GM12878 (cell line): ENCODE results near the gene FPGS. TPM values are rescaled to one million over a fixed set of nuclear protein-coding genes. Genes with fewer than 3 reads are reported as not detected.

Experiments used
- ASH2L ChIP-seq: fragments of 300-600, 200-600 bp; sonication (generic); IDR thresholded peaks from 2 replicates; pipeline ENCODE4 v1.6.1; 2017; ENCODE audit warnings: low read depth, mild to moderate bottlenecking, borderline replicate concordance
- CHD1 ChIP-seq: IDR thresholded peaks from 2 replicates; pipeline ENCODE4 v1.6.1; 2012; ENCODE audit warnings: low read depth, low read length, improper control_type of control experiment
- IKZF2 ChIP-seq, 2 experiments: fragments of 450-650 bp; IDR thresholded peaks; 2 replicates each; pipeline ENCODE4 v1.6.1; 2017; ENCODE audit warnings: mild to moderate bottlenecking in 2 of 2, moderate library complexity in 2 of 2
- NFYB ChIP-seq: IDR thresholded peaks from 2 replicates; pipeline ENCODE4 v1.6.1; 2011; ENCODE audit warnings: low read depth, mild to moderate bottlenecking, low read length, improper control_type of control experiment, moderate library complexity; ENCODE audit not compliant: insufficient read depth
- SMAD5 ChIP-seq: IDR thresholded peaks from 2 replicates; pipeline ENCODE4 v1.6.1; 2016; ENCODE audit warnings: antibody characterized with exemption, low read depth
- SMC3 ChIP-seq: IDR thresholded peaks from 2 replicates; pipeline ENCODE4 v1.6.1; 2011; ENCODE audit warnings: low read length, improper control_type of control experiment, borderline replicate concordance
- ZBED1 ChIP-seq: IDR thresholded peaks from 2 replicates; pipeline ENCODE4 v1.6.1; 2016; ENCODE audit warnings: borderline replicate concordance
- polyA plus RNA-seq, 11 experiments: library from polyadenylated mRNA; depleted of rRNA in 4 of 11; unstranded in 6 of 11; stranded (reverse) in 5 of 11; fragments of >200 nt; fragmentation: Nextera tagmentation in 4 of 11; fragmentation: Illumina TruSeq in 1 of 11; extraction: Ambion mirVana in 4 of 11; extraction: Trizol in 1 of 11; gene quantifications; 1 replicate in 1 of 11; 2 replicates in 10 of 11; pipeline versions ENCODE4 v1.2.1 to v1.2.3, GENCODE V29; 2011 to 2016; ENCODE audit warnings: inconsistent platforms in 2 of 11, missing spikeins in 2 of 11, low read depth in 1 of 11
- total RNA-seq, 4 experiments: library from RNA; depleted of rRNA in 3 of 4; stranded (reverse); fragments of >200 nt in 3 of 4; fragmentation: Illumina TruSeq in 1 of 4; extraction: Trizol in 1 of 4; gene quantifications; 2 replicates each; pipeline versions ENCODE4 v1.2.1 to v1.2.3, GENCODE V29; 2013 to 2021
- TF ChIP-seq, protein P1 (sequence below): IDR thresholded peaks from 2 replicates; pipeline ENCODE4 v1.6.1; 2012; ENCODE audit warnings: low read depth, low read length, improper control_type of control experiment
- TF ChIP-seq, protein P2 (sequence below): fragments of 450-650 bp; IDR thresholded peaks from 2 replicates; pipeline ENCODE4 v1.6.1; 2017; ENCODE audit warnings: mild to moderate bottlenecking, moderate library complexity

FPGS gene
- total and polyA plus RNA-seq, 10 of the 15 experiments (the other 5 are each of a cell fraction or from before 2014, with no cell fraction given) = 1.2 to 127 (median 80.4) TPM

DNA sequence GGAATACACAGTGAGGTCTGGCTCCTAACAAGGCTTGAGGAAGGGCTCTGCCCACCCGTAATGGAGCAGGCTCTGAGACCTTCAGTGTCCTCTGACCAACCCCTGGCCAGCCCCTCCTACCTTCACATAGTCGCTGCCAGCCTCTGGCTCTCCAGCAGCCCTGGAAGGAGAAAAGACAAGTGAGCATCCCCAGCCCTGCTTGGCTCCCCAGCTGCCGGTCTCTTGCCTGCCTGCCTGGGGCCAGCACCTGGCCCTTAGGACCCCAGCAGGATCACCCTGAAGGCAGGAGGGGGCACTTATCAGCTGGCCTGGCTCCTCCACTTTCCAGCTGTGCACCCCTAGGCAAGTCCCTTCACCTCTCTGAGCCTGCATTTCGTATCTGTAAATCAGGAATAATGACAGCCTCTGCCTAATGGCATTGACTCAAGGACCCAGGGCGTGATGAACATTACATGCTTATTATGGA, 41.2 kb upstream of the FPGS start (continued):
- no peak for TF ChIP-seq ZBED1
- no peak for TF ChIP-seq SMAD5
- no peak for TF ChIP-seq CHD1
- TF ChIP-seq, protein P1, sequence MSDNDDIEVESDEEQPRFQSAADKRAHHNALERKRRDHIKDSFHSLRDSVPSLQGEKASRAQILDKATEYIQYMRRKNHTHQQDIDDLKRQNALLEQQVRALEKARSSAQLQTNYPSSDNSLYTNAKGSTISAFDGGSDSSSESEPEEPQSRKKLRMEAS = no peak
- TF ChIP-seq NFYB = no peak
- TF ChIP-seq SMC3 = no peak
- TF ChIP-seq, protein P2, sequence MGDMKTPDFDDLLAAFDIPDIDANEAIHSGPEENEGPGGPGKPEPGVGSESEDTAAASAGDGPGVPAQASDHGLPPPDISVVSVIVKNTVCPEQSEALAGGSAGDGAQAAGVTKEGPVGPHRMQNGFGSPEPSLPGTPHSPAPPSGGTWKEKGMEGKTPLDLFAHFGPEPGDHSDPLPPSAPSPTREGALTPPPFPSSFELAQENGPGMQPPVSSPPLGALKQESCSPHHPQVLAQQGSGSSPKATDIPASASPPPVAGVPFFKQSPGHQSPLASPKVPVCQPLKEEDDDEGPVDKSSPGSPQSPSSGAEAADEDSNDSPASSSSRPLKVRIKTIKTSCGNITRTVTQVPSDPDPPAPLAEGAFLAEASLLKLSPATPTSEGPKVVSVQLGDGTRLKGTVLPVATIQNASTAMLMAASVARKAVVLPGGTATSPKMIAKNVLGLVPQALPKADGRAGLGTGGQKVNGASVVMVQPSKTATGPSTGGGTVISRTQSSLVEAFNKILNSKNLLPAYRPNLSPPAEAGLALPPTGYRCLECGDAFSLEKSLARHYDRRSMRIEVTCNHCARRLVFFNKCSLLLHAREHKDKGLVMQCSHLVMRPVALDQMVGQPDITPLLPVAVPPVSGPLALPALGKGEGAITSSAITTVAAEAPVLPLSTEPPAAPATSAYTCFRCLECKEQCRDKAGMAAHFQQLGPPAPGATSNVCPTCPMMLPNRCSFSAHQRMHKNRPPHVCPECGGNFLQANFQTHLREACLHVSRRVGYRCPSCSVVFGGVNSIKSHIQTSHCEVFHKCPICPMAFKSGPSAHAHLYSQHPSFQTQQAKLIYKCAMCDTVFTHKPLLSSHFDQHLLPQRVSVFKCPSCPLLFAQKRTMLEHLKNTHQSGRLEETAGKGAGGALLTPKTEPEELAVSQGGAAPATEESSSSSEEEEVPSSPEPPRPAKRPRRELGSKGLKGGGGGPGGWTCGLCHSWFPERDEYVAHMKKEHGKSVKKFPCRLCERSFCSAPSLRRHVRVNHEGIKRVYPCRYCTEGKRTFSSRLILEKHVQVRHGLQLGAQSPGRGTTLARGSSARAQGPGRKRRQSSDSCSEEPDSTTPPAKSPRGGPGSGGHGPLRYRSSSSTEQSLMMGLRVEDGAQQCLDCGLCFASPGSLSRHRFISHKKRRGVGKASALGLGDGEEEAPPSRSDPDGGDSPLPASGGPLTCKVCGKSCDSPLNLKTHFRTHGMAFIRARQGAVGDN = no peak
- no peak for TF ChIP-seq ASH2L
- TF ChIP-seq IKZF2 (IDR thresholded peaks at IDR 0.05) = no peak
